Measurements from ENCODE around the gene TNFRSF8. TPM values are rescaled to one million over a fixed set of nuclear protein-coding genes. Genes with fewer than 3 reads are reported as not detected.

TNFRSF8 gene
- total and polyA plus RNA-seq, 10 donors = 1.3 to 7.6 (median 2.0) TPM

GRCh38 chr1:12165342-12165741 is 102.2 kb downstream of the TNFRSF8 start:
- Histone ChIP-seq H3K36me3 (peaks cover 0 to 17% (median 0%) of the 10 kb centered on the region in 6 donors), H3K27ac (peak overlapping the region in 3 of 8 donors; percentile 98 to 99 (median 99)), H3K27me3 (replicated peaks in 1 of 7) (no peaks in the 10 kb centered on the region), H3K4me3 (no peak overlapping the region), H3K4me1 (peaks cover 43 to 96% (median 87%) of the 10 kb centered on the region in 6 donors), H3K9me3 (no peaks in the 10 kb centered on the region)
- no peak for DNase-seq
- WGBS, 5 donors = 87 to 98% (median 94%) methylated on average over 3 to 4 of the region's 4 CpGs
- intact Hi-C loops (cut with DNase I; ENCODE audit: low total_unique reads) = no loop called here
- TF ChIP-seq POLR2A (IDR thresholded peaks at IDR 0.05) = no peak
- TF ChIP-seq POLR2AphosphoS5 (IDR thresholded peaks at IDR 0.05) = no peak
- TF ChIP-seq CTCF (IDR thresholded peaks at IDR 0.05 in 8 of 11, conservative IDR thresholded peaks at IDR 0.05 in 3 of 11) = no peak

GRCh38 chr1:12166834-12167492 is 103.9 kb downstream of the TNFRSF8 start, which contains the start of gene TNFRSF1B:
TSS of gene TNFRSF1B (plus strand) at chr1:12166991. CDS start at chr1:12167092, 101 bp downstream.
- DNase-seq = peak; percentile 96
- 0 to 4% (median 1%) methylated on average over 5 to 79 of the region's 79 CpGs for WGBS, 5 donors
- intact Hi-C loops (cut with DNase I; ENCODE audit: low total_unique reads) = no loop called here

GRCh38 chr1:12167493-12168429 is 104.7 kb downstream of the TNFRSF8 start:
- Histone ChIP-seq H3K4me1 (peaks cover 37 to 96% (median 86%) of the 10 kb centered on the region in 6 donors), H3K4me3 (peak overlapping the region; percentile 76 to 98 (median 85)), H3K36me3 (peaks cover 0 to 36% (median 0%) of the 10 kb centered on the region in 6 donors), H3K27me3 (replicated peaks in 1 of 7) (no peaks in the 10 kb centered on the region), H3K9me3 (no peaks in the 10 kb centered on the region), H3K27ac (peak overlapping the region; percentile 92 to 99 (median 98))
- peak; percentile 16 to 56 (median 23) for TF ChIP-seq POLR2AphosphoS5 (IDR thresholded peaks at IDR 0.05)
- TF ChIP-seq POLR2A (IDR thresholded peaks at IDR 0.05) = no peak
- peak in 1 of 11 experiments; percentile 3 for TF ChIP-seq CTCF (IDR thresholded peaks at IDR 0.05 in 8 of 11, conservative IDR thresholded peaks at IDR 0.05 in 3 of 11)
- intact Hi-C loops (cut with DNase I; ENCODE audit: low total_unique reads) = no loop called here
- no peak for DNase-seq
- 7 to 17% (median 10%) methylated on average over 25 to 33 of the region's 33 CpGs for WGBS, 5 donors

More at GRCh38 chr1:12166834-12167492, 103.9 kb downstream of the TNFRSF8 start, which contains the start of gene TNFRSF1B:
- Histone ChIP-seq H3K36me3 (peaks cover 0 to 33% (median 0%) of the 10 kb centered on the region in 6 donors), H3K9me3 (no peaks in the 10 kb centered on the region), H3K27me3 (replicated peaks in 1 of 7) (no peaks in the 10 kb centered on the region), H3K27ac (peak within 1 kb of the TSS; percentile 92 to 99 (median 98)), H3K4me1 (peaks cover 37 to 96% (median 86%) of the 10 kb centered on the region in 6 donors), H3K4me3 (peak within 1 kb of the TSS; percentile 76 to 98 (median 85))
- TF ChIP-seq CTCF (IDR thresholded peaks at IDR 0.05 in 8 of 11, conservative IDR thresholded peaks at IDR 0.05 in 3 of 11) (peak in 2 of 11 experiments; percentile 3 to 11), POLR2AphosphoS5 (IDR thresholded peaks at IDR 0.05) (peak; percentile 98 to 99 (median 98)), POLR2A (IDR thresholded peaks at IDR 0.05) (peak; percentile 77 to 94 (median 93))

All from spleen (tissue), 11 donors.